Suprapubic skin (tissue), 3 donors: ENCODE data around the gene OTULINL.

Source experiments
- CTCF ChIP-seq, 2 donors: fragments of 200-600 bp in 1 of 2; fragments of 450-650 bp in 1 of 2; sonication (generic) in 1 of 2; IDR thresholded peaks; one replicate each; pipeline ENCODE4 v1.5.1; 2016 to 2019; ENCODE audit warnings: antibody characterized with exemption in 2 of 2, mild to moderate bottlenecking in 1 of 2, moderate library complexity in 1 of 2
- EP300 ChIP-seq: sonication (generic); formaldehyde crosslinking; IDR thresholded peaks from one replicate; pipeline ENCODE4 v1.6.1; 2017; ENCODE audit warnings: antibody characterized with exemption

GRCh38 chr5:14614490-14614889 lies 32.9 kb downstream of the OTULINL start:
- TF ChIP-seq CTCF (IDR thresholded peaks at IDR 0.05) (no peak), EP300 (no peak)
